ENCODE measurements around the gene C1orf94.

C1orf94 gene

GRCh38 chr1:34176830-34177603 is at the start of gene C1orf94:
TSS of gene C1orf94 (plus strand) at chr1:34176907. CDS start at chr1:34177790, 883 bp downstream.
- no peak within 1 kb of the TSS for H3K4me3 ChIP-seq (ENCODE audit: low read depth, low read length)

- no peak overlapping the region for H3K4me3 ChIP-seq (ENCODE audit: low read depth, low read length)
These were observed 49.4 kb upstream of the C1orf94 start for GRCh38 chr1:34127006-34128000.

DNA sequence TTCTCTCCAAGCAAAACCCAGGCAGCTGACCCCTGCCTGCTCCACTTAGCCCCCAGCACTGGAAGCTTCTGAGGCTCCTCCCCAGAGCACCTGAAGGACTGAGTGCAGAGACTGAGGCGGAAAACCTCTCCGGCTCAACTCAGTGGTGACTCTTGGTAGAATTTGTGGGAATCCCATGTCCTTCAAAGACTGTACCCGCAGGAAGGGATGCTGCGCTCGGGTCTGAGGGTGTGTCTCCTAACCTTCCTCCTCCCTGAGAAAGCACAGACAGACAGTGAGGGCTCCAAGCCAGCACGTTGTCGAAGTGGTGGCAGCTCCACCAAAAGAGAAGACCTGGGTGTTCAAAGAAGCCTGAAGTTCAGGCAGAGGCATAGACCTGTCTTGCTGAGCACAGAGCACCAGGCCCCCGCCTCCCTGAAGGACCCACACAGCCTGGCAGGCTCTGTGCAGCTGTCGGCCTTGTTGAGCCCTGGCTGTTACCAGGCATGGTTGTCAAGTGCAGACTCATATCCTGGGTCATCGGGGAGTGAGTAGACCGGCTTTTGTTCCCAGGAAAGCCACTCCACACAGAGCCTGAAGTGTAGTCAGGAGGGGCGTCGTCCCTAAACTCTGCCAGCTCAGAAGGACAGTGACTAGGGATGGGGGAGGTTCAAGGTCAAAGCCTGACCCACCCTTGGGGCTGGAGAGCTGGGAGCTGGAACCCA is 48.4 kb upstream of the C1orf94 start:
- H3K4me3 ChIP-seq (ENCODE audit: low read depth, low read length): no peak overlapping the region

DNA sequence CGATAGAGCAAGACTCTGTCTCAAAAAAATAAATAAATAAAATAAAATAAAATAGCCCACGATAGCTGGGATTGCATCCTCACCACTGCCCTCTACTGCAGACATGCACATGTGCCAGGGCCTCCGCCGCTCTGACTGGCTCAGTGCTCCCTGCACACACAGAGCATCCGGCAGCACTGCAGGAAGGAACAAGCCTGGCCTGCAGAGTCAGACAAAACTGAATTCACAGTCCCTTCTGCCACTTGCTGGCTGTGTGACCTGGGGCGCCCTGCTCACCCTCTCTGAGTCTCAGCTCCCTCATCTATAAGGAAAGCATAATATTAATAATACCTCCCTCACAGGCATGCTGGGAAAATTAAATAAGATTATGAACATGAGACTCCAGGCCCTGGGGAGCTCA is 47.1 kb upstream of the C1orf94 start:
- H3K4me3 ChIP-seq (ENCODE audit: low read depth, low read length): no peak overlapping the region

DNA sequence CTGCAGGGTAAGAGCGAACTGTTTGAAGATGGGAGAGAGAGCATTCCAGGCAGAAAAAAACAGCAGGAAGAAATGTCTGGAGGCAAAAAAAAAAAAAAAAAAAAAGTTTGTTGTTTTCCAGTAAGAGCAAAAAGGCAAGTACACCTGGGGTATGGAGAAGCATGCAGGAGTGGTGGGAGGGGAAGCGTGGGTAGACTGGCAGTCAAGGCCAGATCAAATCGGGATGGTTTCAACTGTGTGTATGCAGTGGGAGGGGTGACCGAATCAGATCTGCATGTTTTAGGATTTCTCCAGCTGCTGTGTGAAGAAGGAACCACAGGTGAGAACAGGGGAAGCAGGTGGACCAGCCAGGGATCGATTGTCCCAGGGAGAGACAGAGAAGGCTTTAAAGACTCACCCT is 46.4 kb upstream of the C1orf94 start:
- no peak overlapping the region for H3K4me3 ChIP-seq (ENCODE audit: low read depth, low read length)

DNA sequence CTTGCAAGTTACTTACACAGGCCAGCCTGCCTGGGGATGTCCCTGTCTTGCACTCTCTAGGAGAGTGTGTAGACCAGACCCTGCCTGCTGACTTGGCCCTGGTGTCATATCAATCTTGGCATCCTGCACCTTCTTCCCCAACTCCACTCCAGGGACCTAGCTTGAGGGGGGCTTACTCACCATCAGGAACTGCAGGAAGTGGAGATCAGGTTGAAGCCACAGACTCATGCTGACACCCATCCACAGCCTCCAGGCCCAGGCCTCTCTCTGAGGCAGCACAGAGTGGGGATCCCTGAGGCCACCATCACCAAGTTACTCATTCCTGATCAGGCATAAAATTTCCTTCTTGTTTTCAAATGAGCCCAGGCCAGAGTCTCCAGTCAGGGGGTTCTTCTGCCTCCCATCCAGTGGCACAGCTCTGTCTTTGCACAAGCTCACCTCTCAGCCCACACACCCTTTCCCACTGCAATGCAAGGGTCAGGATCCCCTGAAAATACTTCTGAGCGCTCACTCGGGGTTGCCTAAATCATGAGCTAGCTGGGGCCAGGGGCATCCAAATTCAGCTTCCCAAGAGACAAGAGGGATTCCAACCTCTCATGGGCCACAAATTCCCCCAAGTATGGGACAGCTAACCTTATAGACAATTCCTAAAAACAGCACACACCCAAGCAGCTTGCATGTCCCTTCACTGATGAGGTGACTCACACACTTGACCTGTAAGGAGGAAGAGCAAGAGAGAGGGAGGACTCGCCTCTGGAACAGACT is 45.1 kb upstream of the C1orf94 start:
- H3K4me3 ChIP-seq (ENCODE audit: low read depth, low read length): no peak overlapping the region

- H3K4me3 ChIP-seq (ENCODE audit: low read depth, low read length): no peak overlapping the region
These were observed 44.6 kb upstream of the C1orf94 start for GRCh38 chr1:34132161-34132420.

DNA sequence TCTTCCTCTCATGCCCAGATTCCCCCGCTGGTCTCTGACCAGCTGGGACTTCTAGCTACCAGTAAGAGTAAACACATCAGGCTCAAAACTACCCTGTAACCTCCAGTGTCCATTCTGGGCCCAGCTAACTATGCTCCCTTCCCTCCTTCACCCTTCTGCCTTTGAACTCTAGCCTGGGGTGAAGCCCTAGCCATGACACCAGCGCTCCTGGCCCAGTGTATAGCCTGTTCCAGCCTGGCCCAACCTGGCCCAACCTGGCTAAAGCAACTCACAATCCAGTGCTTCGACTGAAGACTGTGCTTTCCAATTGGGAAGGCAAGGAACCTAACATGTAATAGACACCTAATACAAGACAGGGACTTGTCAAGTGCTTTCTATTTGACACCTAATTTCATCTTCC is 39.3 kb upstream of the C1orf94 start:
- no peak overlapping the region for H3K4me3 ChIP-seq (ENCODE audit: low read depth, low read length)

DNA sequence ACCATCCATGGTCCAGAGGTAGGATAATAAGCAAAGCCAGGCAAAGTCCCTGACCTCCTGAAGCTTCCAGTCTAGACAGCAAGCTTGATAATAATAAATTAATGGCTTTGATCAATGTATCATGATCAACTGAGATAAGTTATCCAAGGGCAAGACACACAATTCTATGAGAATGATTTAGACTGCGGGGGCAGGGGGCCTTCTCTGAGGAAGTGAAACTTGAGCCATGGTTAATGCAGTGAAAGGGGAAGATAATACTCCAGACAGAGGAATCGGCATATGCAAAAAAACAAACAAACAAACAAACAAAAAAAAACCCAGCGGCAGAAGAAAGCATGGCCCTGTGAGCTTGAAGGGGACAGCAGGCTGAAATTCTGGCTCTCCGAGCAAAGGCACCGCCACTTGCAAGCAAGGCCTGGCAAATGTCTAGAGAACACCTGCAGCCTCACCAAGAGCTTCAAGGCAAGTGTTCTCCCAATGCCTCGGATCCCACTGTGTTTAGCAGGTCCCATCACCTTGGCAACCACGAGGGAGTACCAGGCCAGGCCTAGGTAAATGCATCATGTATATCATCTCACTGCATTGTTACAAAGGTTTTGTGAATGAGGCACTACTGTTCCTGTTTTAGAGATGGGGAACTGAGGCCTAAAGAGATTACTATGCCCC is 36.6 kb upstream of the C1orf94 start:
- no peak overlapping the region for H3K4me3 ChIP-seq (ENCODE audit: low read depth, low read length)

- no peak overlapping the region for H3K4me3 ChIP-seq (ENCODE audit: low read depth, low read length)
These were observed 32.7 kb upstream of the C1orf94 start for GRCh38 chr1:34143975-34144374.

- H3K4me3 ChIP-seq (ENCODE audit: low read depth, low read length): no peak overlapping the region
These were observed 31.9 kb upstream of the C1orf94 start for GRCh38 chr1:34144766-34145165.

GRCh38 chr1:34147301-34147700 is 29.4 kb upstream of the C1orf94 start:
- H3K4me3 ChIP-seq (ENCODE audit: low read depth, low read length): no peak overlapping the region

- H3K4me3 ChIP-seq (ENCODE audit: low read depth, low read length): no peak overlapping the region
These were observed 27.2 kb upstream of the C1orf94 start for GRCh38 chr1:34149501-34149900.

DNA sequence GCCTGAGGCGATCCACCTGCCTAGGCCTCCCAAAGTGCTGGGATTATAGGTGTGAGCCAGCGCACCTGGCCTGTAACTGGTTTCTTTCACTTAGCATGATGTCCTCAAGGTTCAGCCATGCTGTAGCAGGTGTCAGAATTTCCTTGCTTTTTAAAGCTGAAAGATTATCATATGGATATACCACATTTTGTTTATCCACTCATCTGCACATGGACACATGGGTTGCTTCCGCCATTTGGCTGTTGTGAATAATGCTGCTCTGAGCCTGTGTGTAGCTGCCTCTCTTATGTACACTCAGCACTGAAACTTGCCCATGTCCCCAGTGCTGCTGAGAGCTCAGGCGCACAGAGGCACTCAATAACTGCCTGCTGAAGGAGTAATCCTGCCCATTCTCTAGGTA is 23.5 kb upstream of the C1orf94 start:
- H3K4me3 ChIP-seq (ENCODE audit: low read depth, low read length): no peak overlapping the region

DNA sequence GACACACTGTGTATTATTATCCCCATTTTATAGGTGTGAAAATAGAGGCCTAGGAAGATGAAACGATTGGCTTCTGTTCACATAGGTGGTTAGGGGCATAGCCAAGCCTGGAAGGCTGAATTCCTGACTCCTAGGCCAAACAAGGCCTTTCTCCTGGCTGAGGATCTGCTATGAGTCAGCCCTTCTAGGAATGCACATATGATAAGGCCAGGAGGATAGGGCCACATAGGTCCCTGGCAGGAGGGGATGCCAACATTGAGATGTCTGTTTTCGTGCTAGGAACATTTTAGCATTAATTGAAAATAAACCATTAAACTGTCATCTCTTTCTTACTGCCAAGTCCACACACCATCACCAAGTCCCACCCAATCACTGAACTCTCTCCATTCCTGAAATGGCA is 20.8 kb upstream of the C1orf94 start:
- H3K4me3 ChIP-seq (ENCODE audit: low read depth, low read length): no peak overlapping the region

- H3K4me3 ChIP-seq (ENCODE audit: low read depth, low read length): no peak overlapping the region
These were observed 20.0 kb upstream of the C1orf94 start for GRCh38 chr1:34156739-34157138.

DNA sequence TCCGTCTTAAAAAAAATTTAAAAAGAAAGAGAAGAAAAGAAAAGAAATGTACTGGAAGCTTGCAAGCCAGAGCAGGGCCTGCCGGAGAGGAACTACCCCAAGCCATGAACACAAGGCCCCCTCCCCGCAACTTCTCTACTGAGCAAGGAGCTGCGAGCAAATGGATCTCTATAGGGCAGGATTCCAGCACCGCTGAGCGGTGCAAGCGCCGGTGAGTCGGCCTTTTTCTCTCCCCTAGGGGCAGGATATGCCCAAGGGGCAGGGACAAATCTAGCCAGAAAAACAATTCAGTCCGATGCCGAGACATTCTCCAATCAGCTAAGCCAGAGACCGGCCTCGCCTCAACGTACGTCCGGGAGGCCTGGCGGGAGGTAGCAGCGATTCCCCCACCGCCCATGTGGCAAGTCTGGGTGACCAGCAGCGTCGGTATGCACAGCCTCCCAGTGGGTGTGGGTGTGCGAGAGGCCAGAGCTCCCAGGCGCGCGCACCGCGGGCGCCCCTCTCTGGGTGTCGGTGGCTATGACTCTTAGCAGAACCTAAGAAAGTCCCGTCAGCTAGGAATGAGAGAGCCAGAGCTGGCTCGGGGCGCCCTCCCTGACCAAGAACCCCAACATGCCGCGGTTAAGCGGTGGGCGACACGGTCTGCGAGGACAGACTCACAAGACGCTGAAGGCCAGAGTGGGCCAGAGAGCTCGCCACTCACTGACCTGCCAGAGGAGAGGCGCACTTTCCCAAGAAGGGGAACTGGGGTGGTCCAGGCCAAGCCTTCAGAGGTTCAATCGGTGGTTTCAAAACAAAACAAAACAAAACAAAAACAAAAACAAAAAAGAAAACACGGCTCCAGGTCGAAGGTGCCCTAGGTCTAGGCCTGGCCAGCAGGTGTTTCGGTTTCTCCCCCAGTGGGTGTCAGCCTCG is 13.6 kb upstream of the C1orf94 start:
- H3K4me3 ChIP-seq (ENCODE audit: low read depth, low read length): peak overlapping the region; percentile 69

DNA sequence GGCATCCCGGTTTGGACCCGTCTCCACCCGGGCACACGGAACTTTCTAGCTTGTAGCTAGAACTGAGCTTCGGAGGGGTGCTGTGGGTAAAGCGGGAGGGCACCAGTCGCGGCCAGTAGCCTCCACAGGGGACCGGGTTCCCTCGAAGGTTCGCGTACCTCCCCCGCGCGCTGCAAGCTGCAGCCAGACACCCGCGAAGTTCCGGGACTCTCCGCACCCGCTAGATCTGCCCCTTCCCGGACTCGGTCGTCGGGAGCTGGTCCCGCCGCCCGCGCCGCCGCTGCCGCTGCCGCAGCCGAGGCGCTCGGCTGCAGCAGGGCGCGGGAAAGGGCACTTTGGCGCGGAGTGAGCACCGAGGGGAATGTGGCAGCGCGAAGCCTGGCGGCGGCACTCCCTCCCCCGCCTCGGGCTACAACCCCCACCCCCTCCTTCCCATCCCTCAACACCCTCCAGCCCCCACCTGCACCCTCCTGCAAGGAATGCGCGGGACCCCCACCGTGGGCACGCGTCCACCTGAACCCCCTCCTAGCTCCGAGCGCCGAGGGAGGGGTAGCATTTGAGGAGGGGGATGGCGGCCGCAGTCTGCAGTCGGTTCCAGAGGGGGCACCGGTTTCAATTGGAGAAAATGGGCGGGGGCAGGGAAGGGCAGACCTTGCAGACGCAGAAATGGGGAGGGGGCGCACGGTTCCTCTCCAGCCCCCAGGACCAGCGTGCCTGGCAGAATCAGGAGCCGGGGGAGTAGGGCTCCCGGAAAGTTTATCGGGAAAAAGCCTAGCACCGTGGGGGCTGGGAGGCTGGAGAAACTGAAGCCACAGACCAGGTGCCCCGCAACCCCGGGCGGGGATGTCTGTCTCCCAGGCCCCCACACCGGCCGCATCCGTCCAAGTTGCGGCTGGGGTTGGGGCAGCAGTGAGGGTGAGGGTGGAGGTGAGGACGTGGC is 12.6 kb upstream of the C1orf94 start:
- peak overlapping the region; percentile 69 for H3K4me3 ChIP-seq (ENCODE audit: low read depth, low read length)

Measured in iPS-11a (cell line).